Measurements from ENCODE around the gene OPCML.

GRCh38 chr11:133277886-133278285 is 254.4 kb downstream of the OPCML start:
- TF ChIP-seq CTCF (IDR thresholded peaks at IDR 0.05; ENCODE audit: low read depth, low read length, poor library complexity, severe bottlenecking), result no peak
- no peak for TF ChIP-seq EZH2phosphoT487 (IDR thresholded peaks at IDR 0.05; ENCODE audit: borderline replicate concordance, low read length)

Measured in DOHH2 (cell line).